Keratinocyte (primary cell): ENCODE measurements around the gene LRRC28. TPM values are rescaled to one million over a fixed set of nuclear protein-coding genes. Genes with fewer than 3 reads are reported as not detected.

Source experiments
- DNase-seq: peaks from one replicate; pipeline ENCODE4 v3.0.0-alpha.2; 2011; ENCODE audit warnings: low read depth, missing footprints, low spot score
- FAIRE-seq: peaks from 2 replicates; lab custom pipeline; 2011; peaks lifted over from hg19 to GRCh38; lab: Jason Lieb, UNC
- H2AFZ ChIP-seq: 2 replicates; pipeline ENCODE4 v1.6.0; 2012; ENCODE audit warnings: low read length, control low read depth, inconsistent platforms; ENCODE audit not compliant: control insufficient read depth
- H3K27ac ChIP-seq: 2 replicates; pipeline ENCODE4 v1.5.1; 2011; ENCODE audit warnings: low read length; ENCODE audit not compliant: control insufficient read depth, insufficient read depth
- H3K27me3 ChIP-seq: 3 replicates; pipeline ENCODE4 v1.6.0; 2011; ENCODE audit warnings: low read length; ENCODE audit not compliant: control insufficient read depth, insufficient read depth; ENCODE audit errors: extremely low read depth
- H3K36me3 ChIP-seq, 2 experiments: 2 replicates in 1 of 2; 3 replicates in 1 of 2; pipeline ENCODE4 v1.5.1; 2011; ENCODE audit warnings: low read length in 2 of 2, mild to moderate bottlenecking in 1 of 2; ENCODE audit not compliant: control insufficient read depth in 2 of 2, insufficient read depth in 2 of 2; ENCODE audit errors: extremely low read depth in 1 of 2
- H3K4me1 ChIP-seq: 3 replicates; pipeline ENCODE4 v1.5.1; 2011; ENCODE audit warnings: low read length; ENCODE audit not compliant: control insufficient read depth, insufficient read depth; ENCODE audit errors: extremely low read depth
- H3K4me2 ChIP-seq: 3 replicates; pipeline ENCODE4 v1.6.0; 2011; ENCODE audit warnings: low read depth, low read length; ENCODE audit not compliant: control insufficient read depth, insufficient read depth; ENCODE audit errors: extremely low read depth
- H3K4me3 ChIP-seq, 3 experiments: fragments of 200-600 bp in 1 of 3; sonication (generic) in 1 of 3; 2 replicates in 2 of 3; 3 replicates in 1 of 3; pipeline ENCODE4 v1.5.1; 2011 to 2016; ENCODE audit warnings: low read length in 3 of 3, mild to moderate bottlenecking in 3 of 3, control low read depth in 2 of 3, inconsistent platforms in 1 of 3, low read depth in 1 of 3, mixed read lengths in 1 of 3, mixed run types in 1 of 3, moderate library complexity in 1 of 3; ENCODE audit not compliant: control insufficient read depth in 2 of 3, insufficient read depth in 2 of 3; ENCODE audit errors: extremely low read depth in 1 of 3
- H3K79me2 ChIP-seq: 2 replicates; pipeline ENCODE4 v1.6.0; 2012; ENCODE audit warnings: low read length; ENCODE audit not compliant: control insufficient read depth, insufficient read depth
- H3K9ac ChIP-seq: 3 replicates; pipeline ENCODE4 v1.6.0; 2011; ENCODE audit warnings: low read length; ENCODE audit not compliant: control insufficient read depth, insufficient read depth; ENCODE audit errors: extremely low read depth
- H3K9me1 ChIP-seq: 3 replicates; pipeline ENCODE4 v1.6.0; 2011; ENCODE audit warnings: low read length; ENCODE audit not compliant: control insufficient read depth, insufficient read depth; ENCODE audit errors: extremely low read depth
- H3K9me3 ChIP-seq: 2 replicates; pipeline ENCODE4 v1.5.1; 2012; ENCODE audit warnings: low read depth, low read length; ENCODE audit not compliant: control insufficient read depth
- H4K20me1 ChIP-seq: 3 replicates; pipeline ENCODE4 v1.6.0; 2011; ENCODE audit warnings: low read length; ENCODE audit not compliant: control insufficient read depth, insufficient read depth; ENCODE audit errors: extremely low read depth
- EZH2 ChIP-seq: IDR thresholded peaks from one replicate; pipeline ENCODE4 v1.6.1; 2012; ENCODE audit warnings: inconsistent platforms, mild to moderate bottlenecking, low read length, moderate library complexity
- dilution Hi-C: fragments of 300-500 bp; cut with MboI; formaldehyde crosslinking; loops from one replicate; pipeline ENCODE4 v1.7.0; 2020; ENCODE audit warnings: low sequenced_read_pairs; ENCODE audit not compliant: extremely low pct_ligation_motif_present
- polyA plus RNA-seq, 5 experiments: library from polyadenylated mRNA; depleted of rRNA in 3 of 5; stranded (reverse) in 3 of 5; stranded (forward) in 1 of 5; unstranded in 1 of 5; fragments of >200 nt; gene quantifications; 1 replicate in 1 of 5; 2 replicates in 3 of 5; 3 replicates in 1 of 5; pipeline versions ENCODE4 v1.2.1 to v1.2.3, GENCODE V29; 2011 to 2012; ENCODE audit warnings: missing spikeins in 2 of 5, low read depth in 1 of 5, low replicate concordance in 1 of 5
- TF ChIP-seq, protein P1 (sequence below), 3 experiments: IDR thresholded peaks in 1 of 3; conservative IDR thresholded peaks in 1 of 3; optimal IDR thresholded peaks in 1 of 3; 2 replicates in 2 of 3; 3 replicates in 1 of 3; pipeline versions ENCODE3 to v1.5.1; 2011; ENCODE audit warnings: low read length in 3 of 3, mild to moderate bottlenecking in 3 of 3, moderate library complexity in 2 of 3, control low read depth in 1 of 3, inconsistent platforms in 1 of 3; ENCODE audit not compliant: insufficient read depth in 2 of 3; ENCODE audit errors: extremely low read depth in 1 of 3

LRRC28 gene
- polyA plus RNA-seq, 1 donor (not counting 4 experiments of a cell fraction or from before 2014, with no cell fraction given) = 25.1 TPM

DNA sequence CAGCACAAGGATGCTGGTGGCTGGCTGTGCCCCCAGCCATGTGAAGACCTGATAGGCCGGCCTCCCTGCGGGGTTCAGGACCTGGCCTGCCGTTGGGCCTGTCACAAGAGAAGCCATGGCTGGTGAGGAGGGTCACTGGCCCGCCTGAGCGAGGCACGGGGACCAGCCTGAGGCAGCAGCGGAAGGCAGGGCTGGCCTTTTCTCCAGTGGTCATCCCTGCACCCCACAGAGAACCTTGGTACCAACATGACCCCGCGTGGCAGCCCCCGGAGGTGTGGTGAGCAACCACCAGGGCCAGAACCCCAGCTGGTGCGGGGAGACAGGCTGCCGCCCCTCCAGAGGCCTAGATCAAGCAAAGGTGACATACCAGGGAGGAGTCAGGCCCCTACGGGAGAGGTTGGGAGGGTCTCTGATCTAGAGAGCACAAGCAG lies 180.4 kb downstream of the LRRC28 start:
- dilution Hi-C loops = no loop called here
- Histone ChIP-seq H4K20me1 (no peaks in the 10 kb centered on the region), H3K4me2 (no peak overlapping the region), H3K4me3 (no peak overlapping the region), H3K79me2 (no peaks in the 10 kb centered on the region), H3K36me3 (no peaks in the 10 kb centered on the region), H3K9me3 (no peaks in the 10 kb centered on the region), H3K9me1 (no peaks in the 10 kb centered on the region), H2AFZ (no peak overlapping the region), H3K27me3 (no peaks in the 10 kb centered on the region), H3K4me1 (peaks cover 39% of the 10 kb centered on the region), H3K9ac (no peak overlapping the region), H3K27ac (no peak overlapping the region)
- no peak for DNase-seq
- TF ChIP-seq, protein P1, sequence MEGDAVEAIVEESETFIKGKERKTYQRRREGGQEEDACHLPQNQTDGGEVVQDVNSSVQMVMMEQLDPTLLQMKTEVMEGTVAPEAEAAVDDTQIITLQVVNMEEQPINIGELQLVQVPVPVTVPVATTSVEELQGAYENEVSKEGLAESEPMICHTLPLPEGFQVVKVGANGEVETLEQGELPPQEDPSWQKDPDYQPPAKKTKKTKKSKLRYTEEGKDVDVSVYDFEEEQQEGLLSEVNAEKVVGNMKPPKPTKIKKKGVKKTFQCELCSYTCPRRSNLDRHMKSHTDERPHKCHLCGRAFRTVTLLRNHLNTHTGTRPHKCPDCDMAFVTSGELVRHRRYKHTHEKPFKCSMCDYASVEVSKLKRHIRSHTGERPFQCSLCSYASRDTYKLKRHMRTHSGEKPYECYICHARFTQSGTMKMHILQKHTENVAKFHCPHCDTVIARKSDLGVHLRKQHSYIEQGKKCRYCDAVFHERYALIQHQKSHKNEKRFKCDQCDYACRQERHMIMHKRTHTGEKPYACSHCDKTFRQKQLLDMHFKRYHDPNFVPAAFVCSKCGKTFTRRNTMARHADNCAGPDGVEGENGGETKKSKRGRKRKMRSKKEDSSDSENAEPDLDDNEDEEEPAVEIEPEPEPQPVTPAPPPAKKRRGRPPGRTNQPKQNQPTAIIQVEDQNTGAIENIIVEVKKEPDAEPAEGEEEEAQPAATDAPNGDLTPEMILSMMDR (optimal IDR thresholded peaks at IDR 0.05 in 1 of 3, IDR thresholded peaks at IDR 0.05 in 1 of 3, conservative IDR thresholded peaks at IDR 0.05 in 1 of 3; ENCODE audit: extremely low read depth in 1 of 3, insufficient read depth in 2 of 3, low read length in 3 of 3) = no peak
- TF ChIP-seq EZH2 = no peak
- no peak for FAIRE-seq

DNA sequence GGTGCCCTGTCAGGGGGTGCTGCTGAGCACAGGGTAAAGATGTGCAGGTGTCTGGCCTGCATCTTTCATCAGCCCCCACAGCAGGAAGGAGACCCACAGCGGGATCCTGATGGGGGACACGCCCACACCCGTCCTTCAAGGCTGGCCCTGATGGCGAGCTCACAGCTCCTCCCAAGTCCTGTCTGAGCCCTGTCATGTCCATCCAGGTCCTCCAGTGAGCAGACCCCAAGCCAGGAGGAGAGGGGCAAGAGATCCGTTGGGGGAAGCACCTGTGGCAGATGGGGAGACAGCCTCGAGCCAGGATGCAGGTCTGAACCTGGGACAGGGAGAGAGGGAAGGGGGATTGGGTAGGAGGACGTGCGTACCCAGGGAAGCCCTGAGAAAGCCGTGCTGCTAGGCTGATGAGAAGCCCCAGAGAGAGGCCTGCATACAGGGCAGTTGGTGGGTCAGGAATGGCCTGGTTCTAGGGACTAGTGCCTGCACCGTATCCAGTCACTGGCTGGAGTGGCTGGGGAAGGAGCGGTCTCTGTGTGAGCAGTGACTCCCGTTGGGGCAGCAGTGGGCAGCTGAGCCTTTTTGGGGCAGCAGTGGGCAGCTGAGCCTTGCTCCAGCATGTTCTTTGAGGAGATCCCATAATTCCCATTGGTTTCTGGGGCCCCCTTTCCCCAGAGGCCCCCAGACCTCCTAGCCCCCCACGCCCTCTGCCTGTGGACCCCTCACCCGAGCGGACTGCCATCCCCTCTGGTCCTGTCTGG lies 181.2 kb downstream of the LRRC28 start:
- FAIRE-seq = no peak
- dilution Hi-C loops = no loop called here
- Histone ChIP-seq H3K4me2 (no peak overlapping the region), H3K9ac (no peak overlapping the region), H3K79me2 (no peaks in the 10 kb centered on the region), H3K27me3 (no peaks in the 10 kb centered on the region), H3K9me3 (no peaks in the 10 kb centered on the region), H3K27ac (no peak overlapping the region), H4K20me1 (no peaks in the 10 kb centered on the region), H2AFZ (no peak overlapping the region), H3K36me3 (no peaks in the 10 kb centered on the region), H3K4me3 (no peak overlapping the region), H3K4me1 (peaks cover 39% of the 10 kb centered on the region), H3K9me1 (no peaks in the 10 kb centered on the region)
- DNase-seq = no peak
- TF ChIP-seq, protein P1 (optimal IDR thresholded peaks at IDR 0.05 in 1 of 3, IDR thresholded peaks at IDR 0.05 in 1 of 3, conservative IDR thresholded peaks at IDR 0.05 in 1 of 3; ENCODE audit: extremely low read depth in 1 of 3, insufficient read depth in 2 of 3, low read length in 3 of 3) = no peak
- TF ChIP-seq EZH2 = no peak
